ENCODE measurements around the gene P2RX5.

Gene P2RX5

DNA sequence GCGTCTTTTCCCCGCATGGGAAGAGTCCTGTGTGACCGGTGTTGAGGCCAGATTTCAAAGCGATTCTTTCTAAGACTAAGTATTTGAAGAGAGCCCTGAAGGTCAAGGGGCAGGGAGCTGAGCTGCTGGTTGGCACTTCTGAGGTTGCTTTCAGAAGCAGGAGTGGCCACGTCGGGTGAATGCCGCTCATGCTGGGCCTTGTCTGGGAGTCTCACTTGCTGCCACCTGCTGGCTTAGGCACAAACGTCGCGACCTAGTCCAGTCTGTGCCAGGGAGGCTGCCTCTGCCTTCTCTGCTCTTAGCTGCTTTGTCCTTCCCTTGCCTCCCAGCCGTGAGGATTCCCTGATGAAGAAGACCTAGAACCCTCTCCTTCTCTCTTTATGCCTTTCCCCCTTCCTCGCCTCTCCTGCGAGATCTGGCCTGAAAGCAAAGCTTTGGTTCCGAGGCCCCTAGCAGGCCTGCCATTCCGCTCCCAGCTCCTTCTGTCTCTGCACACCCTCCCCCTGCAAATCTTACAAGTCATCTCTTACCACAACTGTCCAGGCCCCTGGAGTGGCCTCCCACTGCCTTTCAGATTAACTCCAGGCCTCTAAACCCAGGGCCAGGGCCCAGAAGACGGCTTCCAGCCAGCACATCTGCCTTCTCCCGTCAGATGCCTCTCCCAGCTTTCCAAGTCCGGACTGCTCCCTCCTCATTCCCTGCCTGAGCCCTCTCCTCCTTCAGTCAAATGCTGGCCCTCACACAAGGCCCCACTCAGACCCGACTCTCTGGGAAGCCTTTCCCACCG lies 48.0 kb downstream of the P2RX5 start:
- no peak for DNase-seq

DNA sequence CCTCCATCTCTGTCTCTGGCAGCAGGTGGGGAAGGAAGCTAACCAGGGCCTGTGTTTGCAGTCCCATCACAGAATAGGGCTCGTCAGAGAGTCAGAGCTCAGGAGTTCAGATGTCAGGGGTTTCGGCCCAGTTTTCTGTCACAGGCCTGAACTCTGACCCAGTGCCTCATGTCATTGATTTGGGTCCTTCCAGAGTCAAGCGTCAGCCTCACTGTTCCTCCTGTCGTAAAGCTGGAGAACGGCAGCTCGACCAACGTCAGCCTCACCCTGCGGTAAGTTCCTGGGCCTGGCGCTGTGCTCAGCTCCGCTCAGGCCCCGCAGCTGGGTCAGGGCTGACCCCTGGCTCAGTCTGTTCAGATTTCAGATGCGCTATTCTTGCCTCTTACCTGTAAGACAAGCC lies 48.7 kb downstream of the P2RX5 start:
- no peak for DNase-seq

DNA sequence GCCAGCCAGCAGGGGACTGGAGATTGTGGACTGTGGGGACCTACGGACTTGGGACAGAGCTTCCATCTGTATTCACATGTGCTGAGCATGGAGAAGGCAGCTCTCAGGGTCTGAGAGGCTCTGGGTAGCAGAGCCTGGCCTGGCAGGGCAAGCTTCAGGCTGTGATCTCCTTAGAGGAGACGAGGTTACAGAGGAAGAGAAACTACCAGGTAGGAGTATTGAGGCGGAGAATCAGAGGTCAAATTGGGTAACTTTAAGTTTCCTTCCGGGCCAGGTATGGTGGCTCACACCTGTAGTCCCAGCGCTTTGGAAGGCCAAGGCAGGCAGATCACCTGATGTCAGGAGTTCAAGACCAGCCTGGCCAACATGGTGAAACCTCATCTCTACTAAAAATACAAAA lies 50.6 kb downstream of the P2RX5 start:
- DNase-seq = no peak

DNA sequence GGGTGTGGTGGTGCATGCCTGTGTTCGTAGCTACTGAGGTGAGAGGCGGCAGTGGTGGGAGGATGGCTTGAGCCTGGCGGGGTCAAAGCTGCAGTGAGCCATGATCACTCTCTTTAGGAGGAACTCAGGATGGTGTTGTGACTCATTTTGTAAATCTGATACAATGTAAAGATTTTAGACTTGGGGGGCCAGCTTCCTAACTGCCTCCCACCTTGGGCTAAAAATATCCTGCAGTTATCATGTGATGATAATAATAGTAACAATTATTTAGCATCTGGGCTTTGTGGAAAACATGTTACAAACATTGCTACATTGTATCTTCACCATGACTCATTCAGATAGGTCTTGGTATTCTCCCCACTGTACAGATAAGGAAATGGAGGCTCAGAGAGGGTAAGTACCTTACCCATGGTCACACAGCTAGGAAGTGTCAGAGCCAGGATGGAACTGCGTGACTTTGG lies 52.0 kb downstream of the P2RX5 start:
- no peak for DNase-seq

DNA sequence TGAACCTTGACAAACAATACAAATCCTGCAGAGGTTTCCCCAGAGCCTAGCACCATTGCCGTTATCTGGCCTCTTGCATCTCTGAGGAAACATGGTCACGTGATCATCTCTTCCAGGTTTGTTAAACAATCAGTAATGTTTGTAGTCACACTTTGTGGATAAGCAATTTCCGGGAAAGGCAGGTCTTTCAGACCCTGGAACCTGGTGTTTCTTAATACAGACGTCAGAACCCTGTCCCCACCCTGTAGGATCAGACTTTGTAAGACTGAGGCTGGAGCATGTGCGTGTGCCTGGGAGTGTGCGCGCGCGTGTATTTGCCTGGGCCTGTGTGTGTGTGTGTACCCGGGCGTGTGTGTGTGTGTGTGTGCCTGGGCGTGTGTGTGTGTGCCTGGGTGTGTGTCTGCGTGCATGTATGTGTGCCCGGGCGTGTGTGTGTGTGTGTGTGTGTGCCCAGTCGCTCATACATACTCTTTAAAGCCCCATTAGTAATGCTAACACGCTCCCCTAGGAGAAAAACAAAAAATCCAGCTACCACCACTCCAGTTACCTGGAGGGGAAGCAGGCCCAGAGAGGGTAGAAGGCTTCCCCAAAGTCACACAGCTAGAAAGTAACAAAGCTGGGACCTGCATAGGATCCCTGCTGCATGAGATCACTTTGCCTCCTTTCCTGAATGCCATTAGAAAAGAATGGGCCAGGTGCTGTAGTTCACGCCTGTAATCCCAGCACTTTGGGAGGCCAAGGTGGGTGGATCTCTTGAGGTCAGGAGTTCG lies 54.1 kb downstream of the P2RX5 start:
- no peak for DNase-seq

DNA sequence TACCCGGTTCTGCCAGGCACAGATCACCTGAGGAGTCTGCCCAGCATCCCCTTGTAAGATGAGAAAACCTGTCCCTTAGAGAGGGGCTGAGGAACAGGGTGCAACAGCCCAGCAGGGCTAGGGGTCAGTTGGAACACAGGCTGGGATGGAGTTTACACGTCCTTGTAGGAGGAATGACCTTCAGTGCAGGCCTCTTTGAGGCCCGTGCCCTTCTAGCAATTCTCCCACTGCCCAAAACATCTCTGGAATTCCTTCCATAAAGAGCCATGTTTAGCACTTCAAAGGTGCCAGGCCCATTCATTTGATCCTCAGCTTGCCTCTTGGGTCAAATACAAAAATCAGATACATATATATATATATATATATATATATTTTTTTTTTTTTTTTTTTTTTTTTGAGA lies 54.9 kb downstream of the P2RX5 start:
- no peak for DNase-seq

DNA sequence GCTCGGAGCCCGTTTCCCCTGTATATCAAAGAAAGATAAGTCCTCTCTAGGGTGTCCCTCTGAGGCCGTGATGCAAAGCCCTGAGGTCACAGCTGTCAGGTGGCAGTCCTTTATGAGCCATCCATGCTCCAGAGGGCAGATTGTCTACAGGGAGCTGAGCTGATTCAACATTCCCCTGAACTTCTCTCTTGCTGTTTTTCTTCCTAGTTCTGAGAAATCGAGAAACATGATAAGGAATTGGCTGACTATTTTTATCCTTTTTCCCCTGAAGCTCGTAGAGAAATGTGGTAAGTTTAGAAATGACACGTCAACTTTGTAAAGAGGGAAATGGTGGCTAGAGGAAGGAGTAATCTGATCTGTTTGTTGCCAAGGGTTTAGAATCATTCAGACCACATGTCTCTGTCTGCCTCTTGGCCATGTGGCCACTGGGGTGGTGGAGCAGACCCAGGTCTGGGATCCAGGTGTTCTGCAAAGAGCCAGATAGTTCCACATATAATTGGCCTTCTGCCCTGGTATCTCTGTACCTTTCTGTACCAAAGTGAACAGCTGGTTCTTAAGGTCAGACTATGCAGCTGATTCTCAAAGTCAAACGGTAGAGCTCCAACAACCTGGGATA lies 55.9 kb downstream of the P2RX5 start:
- DNase-seq = no peak

DNA sequence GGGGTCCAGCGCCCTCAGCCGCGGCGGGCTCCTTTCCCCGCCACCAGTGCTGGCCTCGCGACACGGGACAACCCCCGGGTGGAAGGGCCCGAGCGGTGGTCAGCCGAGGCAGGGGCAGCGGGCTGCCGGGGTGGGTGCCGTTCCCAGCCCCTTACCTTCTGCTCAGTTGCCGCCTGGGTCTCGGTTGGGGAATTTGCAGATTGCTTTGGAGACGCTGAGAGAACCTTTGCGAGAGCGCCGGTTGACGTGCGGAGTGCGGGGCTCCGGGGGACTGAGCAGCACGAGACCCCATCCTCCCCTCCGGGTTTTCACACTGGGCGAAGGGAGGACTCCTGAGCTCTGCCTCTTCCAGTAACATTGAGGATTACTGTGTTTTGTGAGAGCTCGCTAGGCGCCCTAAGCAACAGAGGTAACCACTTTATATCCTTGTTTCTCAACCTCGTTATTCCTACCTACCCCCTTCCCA lies 59.0 kb downstream of the P2RX5 start:
- no peak for DNase-seq

DNA sequence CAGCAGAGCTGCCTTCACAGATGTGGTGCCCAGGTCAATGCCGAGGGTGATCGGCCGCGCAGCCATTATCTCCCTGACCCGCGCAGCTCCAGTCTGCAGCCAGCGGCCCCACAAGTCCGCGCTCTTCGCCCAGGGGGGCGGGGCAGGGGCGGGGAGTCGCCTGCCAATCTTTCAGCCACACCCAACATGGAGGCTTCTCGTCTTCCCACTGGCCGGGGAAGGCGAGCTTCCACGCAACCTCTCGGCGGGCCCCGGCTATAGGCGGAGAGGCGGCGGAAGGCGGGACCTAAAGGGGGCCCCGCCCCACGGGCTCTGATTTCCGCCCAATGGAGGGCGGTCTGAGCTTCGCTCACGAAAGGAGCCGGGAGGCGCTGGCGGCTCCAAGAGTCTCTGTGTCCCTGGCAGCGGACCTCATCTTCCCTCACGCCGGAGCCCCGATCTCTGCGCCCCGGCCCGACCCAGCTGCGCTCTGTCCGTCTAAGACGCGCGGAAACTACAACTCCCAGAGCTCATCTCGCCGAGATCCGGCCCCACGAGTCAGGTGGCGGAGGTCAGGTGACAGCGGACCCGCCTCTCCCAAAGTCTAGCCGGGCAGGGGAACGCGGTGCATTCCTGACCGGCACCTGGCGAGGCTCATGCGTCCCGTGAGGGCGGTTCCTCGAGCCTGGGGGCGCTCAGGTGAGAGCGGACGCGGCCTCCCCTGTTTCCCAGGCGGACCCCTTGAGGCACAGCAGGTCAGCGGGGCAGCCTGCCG lies 59.6 kb downstream of the P2RX5 start, which contains the start of the genes CTNS and SHPK:
CTNS (plus strand) TSS at position 607 of the 754 bp plus-strand sequence. CDS start 3,447 bp downstream, outside the sequence.
SHPK (minus strand) TSS at position 97 of the 754 bp plus-strand sequence; CDS start at position 66, 31 bp downstream.
- DNase-seq = peak; percentile 98

DNA sequence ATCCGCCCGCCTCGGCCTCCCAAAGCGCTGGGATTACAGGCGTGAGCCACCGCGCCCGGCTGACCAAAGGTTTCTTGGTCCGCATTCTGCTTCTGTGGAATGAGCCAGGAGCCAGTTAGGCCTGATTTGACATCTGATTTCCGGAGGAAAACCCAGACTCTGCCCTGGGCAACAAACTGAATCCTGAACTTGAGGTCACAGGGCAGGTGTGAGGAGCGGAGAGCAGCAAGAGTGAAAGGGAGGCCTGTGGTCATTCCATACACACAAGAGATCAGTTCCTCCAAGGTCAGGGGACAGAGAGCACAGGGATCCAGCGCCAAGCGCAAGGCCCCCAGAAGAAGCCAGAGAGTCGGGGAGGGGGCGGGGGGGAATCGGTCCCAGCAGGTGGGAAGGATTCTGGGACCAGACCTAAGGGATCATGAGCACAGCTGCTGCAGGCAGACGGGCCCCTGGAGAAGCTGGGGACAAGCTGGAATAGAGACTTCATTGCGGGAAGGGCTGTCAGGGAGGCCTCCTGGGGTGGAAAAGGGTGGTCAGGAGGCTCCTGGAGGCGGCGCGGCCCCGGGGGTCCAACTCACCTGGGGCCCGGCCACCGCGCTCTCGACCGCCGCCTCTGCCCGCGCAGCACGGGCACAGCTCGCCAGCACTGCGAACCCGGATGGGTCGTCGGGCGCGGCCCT lies 60.3 kb downstream of the P2RX5 start:
- DNase-seq = peak; percentile 51

DNA sequence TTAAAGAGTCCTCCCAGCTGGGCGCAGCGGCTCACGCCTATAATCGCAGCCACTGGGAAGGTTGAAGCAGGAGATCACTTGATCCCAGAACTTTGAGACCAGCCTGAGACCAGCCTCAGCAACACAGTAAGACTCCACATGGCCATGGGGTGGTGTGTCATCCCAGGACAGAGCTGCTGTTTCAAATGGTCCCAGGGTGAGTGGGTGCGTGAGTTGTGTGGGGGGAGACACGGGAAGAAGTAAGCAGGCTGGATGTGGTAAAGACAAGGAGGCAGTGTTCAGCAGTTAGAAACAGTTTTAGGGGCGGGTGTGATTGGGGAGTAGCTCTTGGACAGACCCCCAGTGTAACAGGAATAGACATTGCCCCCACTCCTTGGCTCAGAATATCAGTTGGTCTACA lies 63.7 kb downstream of the P2RX5 start:
- no peak for DNase-seq

DNA sequence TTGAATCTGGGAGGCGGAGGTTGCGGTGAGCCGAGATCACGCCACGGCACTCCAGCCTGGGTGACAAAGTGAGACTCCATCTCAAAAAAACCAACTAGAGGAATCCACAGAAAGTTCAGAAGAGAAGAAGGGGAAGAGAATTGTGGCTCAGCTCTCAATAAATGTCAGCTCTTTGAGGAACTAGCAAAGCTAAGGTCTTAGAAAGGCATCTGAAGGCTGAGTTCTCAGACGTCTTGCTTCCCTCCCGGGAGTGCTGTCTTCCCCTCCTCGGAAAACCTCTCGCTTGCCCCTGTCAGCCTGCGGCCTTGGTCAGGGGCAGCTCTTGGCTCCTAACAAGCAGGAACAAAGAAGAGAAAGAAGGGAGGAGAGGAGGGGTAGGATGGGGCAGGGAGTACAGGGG lies 65.2 kb downstream of the P2RX5 start:
- DNase-seq = no peak

DNA sequence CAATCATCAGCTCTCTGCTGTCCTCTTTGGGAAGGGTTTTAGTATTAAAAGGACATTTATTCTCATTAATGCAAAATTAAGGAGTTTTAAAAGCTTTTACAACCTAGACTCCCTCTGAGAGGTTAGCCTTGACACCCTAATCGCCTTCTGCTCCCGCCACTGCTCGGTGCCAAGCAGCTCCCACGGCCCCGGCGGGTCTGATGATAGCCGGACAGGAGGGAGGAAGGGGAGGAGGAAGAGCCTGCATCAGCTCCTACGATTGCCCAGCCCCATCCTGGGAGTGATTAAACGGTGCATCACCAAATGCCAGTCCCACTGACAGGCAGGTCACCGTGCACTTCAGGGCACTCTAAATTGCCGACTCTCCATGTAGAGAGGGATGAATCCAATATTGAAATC lies 68.2 kb downstream of the P2RX5 start:
- no peak for DNase-seq

DNA sequence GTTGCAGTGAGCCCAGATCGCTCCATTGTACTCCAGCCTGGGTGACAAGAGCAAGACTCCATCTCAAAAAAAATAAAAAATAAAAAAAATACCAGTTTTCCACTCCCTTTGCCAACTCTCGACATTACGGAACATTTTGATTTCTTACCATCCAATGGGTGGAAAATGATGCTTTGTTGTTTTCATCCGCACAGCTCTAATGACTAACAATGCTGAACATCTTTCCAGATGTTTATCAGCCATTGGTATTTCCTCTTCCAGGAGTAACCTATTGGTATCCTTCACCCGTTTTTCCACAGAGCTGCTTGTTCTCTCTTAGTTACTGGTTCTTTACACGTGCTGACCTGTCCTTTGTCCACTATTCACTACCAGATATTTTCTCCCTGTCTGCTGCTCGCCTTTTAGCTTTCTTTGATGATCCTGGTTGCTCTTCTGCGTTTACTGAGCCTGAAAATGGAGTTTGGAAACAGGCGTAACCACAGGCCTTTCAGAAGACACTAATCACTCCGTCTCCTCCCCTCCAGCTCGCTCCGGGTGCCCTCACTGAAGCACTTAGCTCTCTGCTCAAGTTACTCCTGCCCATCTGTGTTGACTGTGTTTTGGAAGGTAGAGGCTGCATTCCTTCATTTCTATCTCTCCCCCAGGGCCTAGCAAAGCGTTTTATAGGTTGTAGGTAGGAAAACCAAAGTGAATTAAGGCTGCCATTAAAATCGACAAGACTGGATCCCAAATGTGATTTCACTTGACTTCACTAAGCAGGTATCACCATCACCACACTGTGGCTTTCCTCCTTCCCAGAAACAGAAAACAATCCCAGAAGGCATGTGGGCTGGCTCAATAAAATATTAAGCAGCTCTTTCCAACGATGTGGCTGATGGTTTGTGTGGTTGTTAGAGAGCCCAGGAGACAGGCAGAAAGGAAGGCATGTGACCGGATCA lies 68.9 kb downstream of the P2RX5 start:
- DNase-seq = no peak

Measured in left hindlimb (tissue), 1 donor.